Ovary (tissue), 9 donors: ENCODE results near the gene P4HA3. TPM values are rescaled to one million over a fixed set of nuclear protein-coding genes. Genes with fewer than 3 reads are reported as not detected.

Source experiments
- DNase-seq, 5 donors: peaks; one replicate each; pipeline ENCODE4 v3.0.0-alpha.2; 2019 to 2020
- H3K27ac ChIP-seq, 2 donors: fragments of 200-600 bp; one replicate each; pipeline versions ENCODE4 v1.5.1 to v1.8.0; 2019 to 2022
- H3K27me3 ChIP-seq: fragments of 200-600 bp; one replicate; pipeline ENCODE4 v1.8.0; 2022
- H3K36me3 ChIP-seq: fragments of 200-600 bp; sonication (generic); one replicate; pipeline ENCODE4 v1.5.1; 2019
- H3K4me1 ChIP-seq: one replicate; pipeline ENCODE4 v1.8.1; 2013; ENCODE audit warnings: mild to moderate bottlenecking, moderate library complexity; ENCODE audit not compliant: insufficient read depth
- H3K4me3 ChIP-seq: fragments of 200-600 bp; sonication (generic); one replicate; pipeline ENCODE4 v1.5.1; 2017
- H3K9me3 ChIP-seq, 2 donors: fragments of 200-600 bp in 1 of 2; sonication (generic) in 1 of 2; one replicate each; pipeline versions ENCODE4 v1.5.1 to v1.8.1; 2013 to 2019; ENCODE audit warnings: mild to moderate bottlenecking in 1 of 2, moderate library complexity in 1 of 2
- EP300 ChIP-seq: sonication (generic); formaldehyde crosslinking; IDR thresholded peaks from one replicate; pipeline ENCODE4 v1.6.1; 2017; ENCODE audit warnings: antibody characterized with exemption
- POLR2A ChIP-seq: fragments of 450-650 bp; IDR thresholded peaks from one replicate; pipeline ENCODE4 v1.6.1; 2017; ENCODE audit warnings: antibody characterized with exemption, mild to moderate bottlenecking, moderate library complexity
- WGBS, 3 donors: extraction: QIAGEN DNeasy Blood & Tissue Kit in 1 of 3; methylation state at CpG; one replicate each; pipeline versions ENCODE4 v1.1.5 to v1.1.7; 2013 to 2017; 5-methylcytosine and 5-hydroxymethylcytosine counted together
- intact Hi-C, 4 donors: fragments of 100-400 bp; cut with DNase I; formaldehyde crosslinking; loops; one replicate each; pipeline versions ENCODE4 v1.11.0 to v1.15.1; 2022 to 2023
- polyA plus RNA-seq, 2 donors: library from polyadenylated mRNA; stranded (reverse); fragments of 200-250 nt in 1 of 2; fragments of 350-450 nt in 1 of 2; fragmentation: Illumina TruSeq in 1 of 2; extraction: RNeasy Lipid Tissue Mini Kit (QIAGEN cat#74804) in 1 of 2; gene quantifications; one replicate each; pipeline ENCODE4 v1.2.3, GENCODE V29; 2013 to 2014
- small RNA-seq: library from RNA; depleted of rRNA; stranded (forward); fragments of <200 nt; gene quantifications from one replicate; pipeline ENCODE3, GENCODE V24; 2016
- total RNA-seq, 7 donors: library from RNA; depleted of rRNA in 2 of 7; stranded (reverse); fragments of >200 nt in 2 of 7; fragmentation: NEBNext Ultra II Directional in 3 of 7; extraction: Animal tissue kit (Norgen Biotek cat#: 25700) in 3 of 7; gene quantifications; one replicate each; pipeline versions ENCODE4 v1.1.0 to v1.2.4, GENCODE V29; 2016 to 2023
- TF ChIP-seq, protein P1 (sequence below), 3 donors: fragments of 450-650 bp in 2 of 3; fragments of 200-600 bp in 1 of 3; IDR thresholded peaks; one replicate each; pipeline versions ENCODE4 v1.5.1 to v1.8.0; 2016 to 2022; ENCODE audit warnings: antibody characterized with exemption in 3 of 3, mild to moderate bottlenecking in 1 of 3
- donor health status: DM: no; HTN: no; CAD: no; lungs with moderate emphysema.
- donor health status: DM: no; HTN: no; CAD: no.
- donor health status: Bipolar disorder and iron deficiency.
- donor health status: DM: yes; HTN: yes; CAD: no.
- donor health status: DM: no; HTN: no; CAD: no.
- donor health status: DM: yes; HTN: yes; CAD: no.

P4HA3 gene
- total and polyA plus RNA-seq, 9 donors, result 0.28 to 5.6 (median 1.0) TPM

DNA sequence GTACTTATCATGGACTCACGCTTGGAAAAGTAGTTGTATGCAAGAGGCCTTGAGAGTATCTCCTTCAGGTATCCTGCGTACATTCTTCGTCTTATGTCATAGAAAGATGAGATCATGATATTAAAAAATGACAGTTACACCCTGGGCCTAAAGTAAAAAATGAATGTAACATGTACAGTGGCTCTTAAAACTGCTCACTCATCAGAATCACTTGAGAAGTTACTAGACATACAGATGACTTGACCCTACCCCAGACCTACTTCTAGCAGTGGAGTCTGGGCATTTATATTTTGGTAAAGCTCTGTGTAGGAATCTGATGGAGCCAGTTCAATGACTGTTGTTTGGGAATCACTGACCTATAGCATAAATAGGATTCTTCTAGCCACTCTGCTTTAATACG, 85.9 kb downstream of the P4HA3 start:
- H3K27me3 ChIP-seq, result no peaks in the 10 kb centered on the region
- H3K27ac ChIP-seq, result no peak overlapping the region
- no peak for TF ChIP-seq EP300
- TF ChIP-seq, protein P1, sequence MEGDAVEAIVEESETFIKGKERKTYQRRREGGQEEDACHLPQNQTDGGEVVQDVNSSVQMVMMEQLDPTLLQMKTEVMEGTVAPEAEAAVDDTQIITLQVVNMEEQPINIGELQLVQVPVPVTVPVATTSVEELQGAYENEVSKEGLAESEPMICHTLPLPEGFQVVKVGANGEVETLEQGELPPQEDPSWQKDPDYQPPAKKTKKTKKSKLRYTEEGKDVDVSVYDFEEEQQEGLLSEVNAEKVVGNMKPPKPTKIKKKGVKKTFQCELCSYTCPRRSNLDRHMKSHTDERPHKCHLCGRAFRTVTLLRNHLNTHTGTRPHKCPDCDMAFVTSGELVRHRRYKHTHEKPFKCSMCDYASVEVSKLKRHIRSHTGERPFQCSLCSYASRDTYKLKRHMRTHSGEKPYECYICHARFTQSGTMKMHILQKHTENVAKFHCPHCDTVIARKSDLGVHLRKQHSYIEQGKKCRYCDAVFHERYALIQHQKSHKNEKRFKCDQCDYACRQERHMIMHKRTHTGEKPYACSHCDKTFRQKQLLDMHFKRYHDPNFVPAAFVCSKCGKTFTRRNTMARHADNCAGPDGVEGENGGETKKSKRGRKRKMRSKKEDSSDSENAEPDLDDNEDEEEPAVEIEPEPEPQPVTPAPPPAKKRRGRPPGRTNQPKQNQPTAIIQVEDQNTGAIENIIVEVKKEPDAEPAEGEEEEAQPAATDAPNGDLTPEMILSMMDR (IDR thresholded peaks at IDR 0.05), result no peak
- TF ChIP-seq POLR2A, result no peak
- no peaks in the 10 kb centered on the region for H3K9me3 ChIP-seq
- H3K4me1 ChIP-seq, result no peaks in the 10 kb centered on the region
- 97 to 99% (median 98%) methylated on average over 4 of the region's 4 CpGs for WGBS, 3 donors
- H3K36me3 ChIP-seq, result no peaks in the 10 kb centered on the region
- intact Hi-C loops, result no loop called here
- DNase-seq, result no peak
- H3K4me3 ChIP-seq, result no peak overlapping the region

DNA sequence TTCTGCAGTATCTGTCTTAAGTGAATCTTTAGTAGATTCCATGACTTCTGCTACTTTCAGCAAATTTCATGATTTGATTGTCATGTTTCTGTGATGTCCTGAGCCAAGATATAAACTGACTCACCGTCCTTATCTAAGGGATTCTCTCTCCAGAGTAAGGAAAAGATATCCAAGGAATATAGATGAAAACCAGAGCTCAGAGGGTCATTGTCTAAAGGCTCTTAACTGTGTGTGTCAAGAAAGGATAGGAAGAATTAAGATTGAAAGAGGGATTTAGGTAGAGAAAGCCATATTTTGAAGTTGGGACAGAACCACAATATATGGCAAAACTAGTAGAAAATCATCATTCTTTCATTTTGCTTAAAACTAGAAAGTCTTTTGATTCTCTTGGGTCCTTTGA, 89.6 kb downstream of the P4HA3 start:
- 25 to 33% (median 28%) methylated on average over 1 of the region's 1 CpG for WGBS, 3 donors
- H3K9me3 ChIP-seq, result no peaks in the 10 kb centered on the region
- no peak overlapping the region for H3K27ac ChIP-seq
- no peaks in the 10 kb centered on the region for H3K27me3 ChIP-seq
- no peaks in the 10 kb centered on the region for H3K36me3 ChIP-seq
- no peaks in the 10 kb centered on the region for H3K4me1 ChIP-seq
- no peak overlapping the region for H3K4me3 ChIP-seq
- intact Hi-C loops, result no loop called here
- DNase-seq, result no peak
- TF ChIP-seq, protein P1 (IDR thresholded peaks at IDR 0.05), result no peak
- TF ChIP-seq EP300 (no peak), POLR2A (no peak)

DNA sequence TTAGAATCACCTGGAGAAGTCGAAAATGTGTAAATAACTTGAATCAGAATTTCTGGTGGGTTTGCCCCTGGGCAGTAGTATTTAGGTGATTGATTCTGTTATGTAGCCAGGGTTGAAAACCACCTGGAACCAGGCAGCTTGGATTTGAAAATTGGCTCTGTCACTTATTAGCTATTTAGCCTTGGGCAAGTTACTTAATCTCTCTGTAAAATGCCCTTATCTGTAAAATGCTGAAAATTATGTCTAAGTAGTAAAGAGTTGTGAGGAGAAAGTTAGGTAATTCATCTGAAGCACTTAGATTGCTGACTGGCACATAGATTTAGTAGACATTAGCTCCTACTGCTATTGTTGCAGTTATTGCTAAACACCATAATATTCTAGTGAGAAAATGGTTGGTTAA, 91.1 kb downstream of the P4HA3 start:
- Histone ChIP-seq H3K27me3 (no peaks in the 10 kb centered on the region), H3K9me3 (no peaks in the 10 kb centered on the region), H3K27ac (no peak overlapping the region), H3K4me3 (no peak overlapping the region), H3K36me3 (no peaks in the 10 kb centered on the region), H3K4me1 (no peaks in the 10 kb centered on the region)
- intact Hi-C loops, result no loop called here
- DNase-seq, result no peak
- TF ChIP-seq EP300 (no peak), POLR2A (no peak)
- TF ChIP-seq, protein P1 (IDR thresholded peaks at IDR 0.05), result no peak
- 91 to 93% (median 93%) methylated on average over 1 of the region's 1 CpG for WGBS, 3 donors

Small RNAs within 50 kb of the gene (small RNA-seq; reads per million reads assigned to genes)
- not detected for gene RF00409

Other genes starting within 250 kb of the P4HA3 start
- 10 to 100 TPM in 6 of 7 donors, 1 to 10 TPM in 1; 9.4 to 33.5 (median 20.5) TPM for gene C2CD3, start 140.6 kb downstream of the P4HA3 start, total RNA-seq
- 10 to 100 TPM in 1 of 2 donors, 1 to 10 TPM in 1; 9.3 to 17.5 TPM for gene C2CD3, start 140.6 kb downstream of the P4HA3 start, polyA plus RNA-seq
- gene PPME1, start 140.4 kb downstream of the P4HA3 start, total RNA-seq, result 10 to 100 TPM; 31.5 to 42.2 (median 35.8) TPM
- gene PPME1, start 140.4 kb downstream of the P4HA3 start, polyA plus RNA-seq, result 10 to 100 TPM; 19.6 to 39.1 TPM
- gene PGM2L1, start 86.8 kb upstream of the P4HA3 start, total RNA-seq, result 1 to 10 TPM; 1.4 to 6.2 (median 2.3) TPM
- gene PGM2L1, start 86.8 kb upstream of the P4HA3 start, polyA plus RNA-seq, result 1 to 10 TPM; 1.0 to 1.5 TPM
- gene KCNE3, start 155.9 kb upstream of the P4HA3 start, total RNA-seq, result 10 to 100 TPM in 6 of 7 donors, 1 to 10 TPM in 1; 3.1 to 19.9 (median 16.0) TPM
- 10 to 100 TPM; 10.4 to 19.1 TPM for gene KCNE3, start 155.9 kb upstream of the P4HA3 start, polyA plus RNA-seq
- gene LIPT2, start 182.1 kb upstream of the P4HA3 start, total RNA-seq, result 1 to 10 TPM; 4.1 to 9.2 (median 5.7) TPM
- gene LIPT2, start 182.1 kb upstream of the P4HA3 start, polyA plus RNA-seq, result 1 to 10 TPM; 3.4 to 5.3 TPM